Activated CD8-positive, alpha-beta memory T cell treated with anti-CD3 and anti-CD28 coated beads for 36 hours (primary cell): ENCODE data around the gene COX6B2. TPM values are rescaled to one million over a fixed set of nuclear protein-coding genes. Genes with fewer than 3 reads are reported as not detected.

Experiments used
- CTCF ChIA-PET: fragments of 350-600 bp; sonication (Branson Sonifier 250); formaldehyde crosslinking; loops from one replicate; lab custom pipeline; 2021; ENCODE audit warnings: antibody characterized with exemption; lab: Charles Lee
- POLR2A ChIA-PET: fragments of 350-600 bp; sonication (Branson Sonifier 250); formaldehyde crosslinking; loops from one replicate; lab custom pipeline; 2021; ENCODE audit warnings: antibody characterized with exemption; lab: Charles Lee
- total RNA-seq, 2 experiments: library from RNA; stranded (reverse); gene quantifications; one replicate each; pipeline ENCODE4 v1.2.3, GENCODE V29; 2021

The COX6B2 gene
- total RNA-seq, 2 experiments from 2014 or later: not detected

- ChIA-PET POLR2A (interaction anchor here (1.2 kb wide), 2 partner anchors 14 to 16 kb away, joined by 3 read pairs; partner anchors contain the start of gene TMEM238), CTCF (no interaction called here)
These were observed 14.4 kb upstream of the COX6B2 start for GRCh38 chr19:55368701-55369563.

GRCh38 chr19:55368106-55368505 lies 13.6 kb upstream of the COX6B2 start:
- ChIA-PET POLR2A (interaction anchor here (0.6 to 1.2 kb wide), 2 partner anchors 17 to 29 kb away, joined by 3 to 4 read pairs; partner anchors contain the start of gene TMEM238), CTCF (no interaction called here)

DNA sequence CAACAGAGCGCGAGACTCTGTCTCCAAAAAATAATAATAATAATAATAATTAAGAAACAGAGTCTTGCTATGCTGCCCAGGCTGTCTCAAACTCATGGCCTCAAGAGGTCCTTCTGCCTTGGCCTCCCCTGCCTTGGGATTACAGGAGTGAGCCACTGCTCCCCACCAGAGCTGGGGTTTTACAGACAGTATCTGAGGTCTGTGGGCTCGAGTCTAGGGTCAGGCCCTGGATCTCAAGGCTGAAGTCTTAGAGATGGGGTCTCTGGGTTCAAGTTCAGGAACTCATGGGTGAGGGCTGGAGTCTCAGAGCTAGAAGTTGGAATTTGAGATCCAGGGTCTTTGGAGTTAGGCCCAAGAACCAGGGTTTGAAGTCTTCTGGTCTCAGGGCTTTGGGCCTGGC lies 12.3 kb upstream of the COX6B2 start:
- ChIA-PET POLR2A (no interaction called here), CTCF (no interaction called here)

GRCh38 chr19:55365964-55366363 lies 11.4 kb upstream of the COX6B2 start:
- POLR2A ChIA-PET: no interaction called here
- CTCF ChIA-PET: no interaction called here

- CTCF ChIA-PET: no interaction called here
- POLR2A ChIA-PET: no interaction called here
These were observed 10.7 kb upstream of the COX6B2 start for GRCh38 chr19:55365245-55365644.

- ChIA-PET POLR2A (no interaction called here), CTCF (no interaction called here)
These were observed 8.6 kb upstream of the COX6B2 start, which contains the start of gene GARIN5B for GRCh38 chr19:55362990-55363716. TSS of gene GARIN5B (minus strand) at chr19:55363260. CDS start at chr19:55363066, 194 bp downstream.

DNA sequence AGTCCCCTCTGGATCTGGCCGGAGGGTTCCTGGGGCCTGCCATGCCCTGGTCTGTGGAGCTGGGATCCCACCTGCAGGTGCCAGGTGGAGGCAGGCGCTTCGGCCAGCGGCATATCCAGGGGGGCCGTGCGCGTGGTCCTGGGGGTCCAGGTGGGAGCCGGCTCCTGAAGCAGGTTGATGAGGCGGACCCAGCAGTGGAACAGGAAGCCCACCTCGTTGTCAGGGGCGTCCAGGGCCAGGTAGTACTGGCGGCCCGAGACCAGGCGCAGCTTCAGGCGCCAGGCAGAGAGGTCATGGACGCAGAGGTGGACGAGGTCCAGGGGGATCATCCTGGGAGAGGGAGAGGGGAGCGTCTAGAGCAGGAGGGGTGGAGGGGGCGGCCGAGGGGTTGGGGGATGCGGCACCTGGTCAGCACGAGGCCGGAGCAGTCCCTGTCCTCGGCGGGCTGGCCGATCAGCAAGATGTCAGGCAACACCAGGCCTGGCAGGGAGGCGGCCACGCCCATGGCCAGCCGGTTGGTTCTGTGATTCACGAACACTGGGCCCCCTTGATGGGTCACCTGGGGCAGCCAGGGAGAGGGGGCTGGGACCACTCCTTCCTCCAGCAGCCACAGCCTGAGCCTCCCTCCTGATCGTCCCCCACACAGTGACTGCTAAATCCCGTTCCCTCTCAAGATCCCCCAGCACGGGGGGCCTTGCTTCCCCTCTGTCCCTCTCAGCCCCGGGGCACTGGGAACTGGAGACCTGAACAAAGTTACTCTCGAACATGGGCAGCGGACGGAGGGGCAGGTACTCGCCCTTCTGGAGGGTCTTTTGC lies 7.9 kb upstream of the COX6B2 start:
- CTCF ChIA-PET: no interaction called here

GRCh38 chr19:55360902-55361301 lies 6.4 kb upstream of the COX6B2 start:
- ChIA-PET CTCF (interaction anchor here (0.7 kb wide), 1 partner anchor 59 kb away, joined by 3 read pairs; no protein-coding TSS in a partner anchor), POLR2A (no interaction called here)

More for the DNA sequence above, 7.9 kb upstream of the COX6B2 start:
- POLR2A ChIA-PET: no interaction called here

DNA sequence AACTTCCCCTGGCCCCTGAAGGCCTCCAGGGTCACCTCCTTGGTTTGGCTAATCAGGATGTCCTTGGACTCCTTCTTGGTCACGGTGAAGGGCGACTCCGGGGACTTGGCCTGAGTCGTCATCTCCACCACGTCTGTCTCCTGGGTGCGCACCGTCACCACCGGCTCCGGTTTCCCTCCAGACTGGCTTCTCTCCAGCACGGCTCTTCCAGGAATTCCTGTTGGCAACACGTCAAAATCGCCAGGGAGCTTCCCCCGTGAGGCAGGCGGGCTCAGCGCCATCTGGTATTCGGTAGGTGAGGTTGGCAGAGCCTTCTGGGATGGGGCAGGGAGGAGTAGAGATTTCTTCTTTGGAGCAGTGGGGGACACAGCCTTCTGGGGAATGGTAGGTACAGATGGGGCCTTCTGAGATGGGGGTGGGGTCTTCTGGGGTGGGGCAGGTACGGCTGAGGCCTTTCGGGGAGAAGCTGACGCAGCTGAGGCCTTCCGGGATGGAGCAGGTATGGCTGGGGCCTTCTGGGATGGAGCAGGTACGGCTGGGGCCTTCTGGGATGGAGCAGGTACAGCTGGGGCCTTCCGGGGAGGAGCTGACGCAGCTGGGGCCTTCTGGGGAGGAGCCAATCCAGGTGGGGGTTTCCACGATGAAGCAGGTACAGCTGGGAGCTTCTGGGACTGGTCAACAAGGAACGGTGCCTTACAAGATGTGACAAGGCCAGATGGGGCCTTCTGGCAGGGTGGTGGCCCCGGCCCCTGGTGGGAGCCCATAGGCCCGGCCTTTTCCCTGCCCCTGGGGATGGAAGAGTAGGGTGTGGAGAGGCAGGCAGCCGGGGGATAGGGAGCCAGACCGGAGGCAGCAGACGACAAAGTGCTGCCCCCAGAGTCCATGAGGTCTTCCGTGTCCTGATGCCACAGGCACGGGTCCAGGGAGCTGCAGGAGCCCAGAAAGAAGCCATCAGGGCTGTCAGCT lies 4.7 kb upstream of the COX6B2 start:
- ChIA-PET POLR2A (no interaction called here), CTCF (no interaction called here)

DNA sequence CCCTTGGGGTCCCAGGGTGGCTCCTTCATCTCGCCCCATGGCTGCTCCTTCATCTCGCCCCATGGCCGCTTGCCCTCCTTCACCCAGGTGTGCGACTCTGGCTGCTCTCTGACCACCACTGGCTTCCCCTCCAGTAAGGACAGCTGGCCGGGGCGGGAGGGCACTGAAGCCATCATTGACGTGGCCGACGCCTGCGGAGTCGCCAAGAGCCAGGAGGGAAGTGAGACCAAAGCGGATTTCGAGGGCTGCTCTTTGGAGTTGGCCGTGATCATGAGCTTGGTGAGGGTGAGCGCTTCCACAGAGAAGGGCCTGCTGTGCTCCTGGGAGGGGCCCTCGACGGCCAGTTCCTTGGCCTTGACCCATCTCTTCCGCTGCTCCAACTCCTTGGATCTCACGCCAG lies 4.0 kb upstream of the COX6B2 start:
- ChIA-PET POLR2A (no interaction called here), CTCF (no interaction called here)

DNA sequence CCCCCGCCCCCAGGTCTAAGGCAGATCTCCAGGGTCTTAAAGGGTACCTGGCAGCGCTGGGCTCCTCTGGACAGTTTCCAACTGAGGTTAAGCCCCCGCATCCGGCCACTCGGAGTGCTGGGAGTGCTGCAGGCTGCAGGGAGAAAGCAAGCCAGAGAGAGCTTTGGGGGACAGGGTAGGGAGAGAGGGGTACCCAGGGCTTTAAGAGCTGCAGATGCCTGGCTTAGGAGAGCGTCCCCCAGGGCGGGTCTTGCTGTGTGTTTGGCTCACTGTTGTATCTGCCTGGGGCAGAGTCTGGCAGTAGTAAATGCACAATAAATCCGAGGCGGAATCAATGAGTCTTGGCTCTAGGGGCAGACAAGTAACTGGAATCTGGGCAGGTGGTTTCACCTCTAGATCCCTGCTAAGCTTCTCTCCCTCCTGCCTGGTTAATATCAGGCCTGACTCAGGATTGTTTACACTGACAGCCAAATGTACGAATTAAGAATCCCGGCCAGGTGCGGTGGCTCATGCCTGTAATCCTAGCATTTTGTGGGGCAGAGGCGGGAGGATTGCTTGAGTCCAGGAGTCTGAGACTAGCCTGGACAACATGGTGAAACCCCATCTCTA lies 798 bp upstream of the COX6B2 start:
- POLR2A ChIA-PET: interaction anchor here (0.7 kb wide), 1 partner anchor 393 kb away, joined by 5 read pairs; no protein-coding TSS in a partner anchor
- CTCF ChIA-PET: interaction anchor here (1.1 kb wide), 1 partner anchor 16 kb away, joined by 3 read pairs; no protein-coding TSS in a partner anchor

DNA sequence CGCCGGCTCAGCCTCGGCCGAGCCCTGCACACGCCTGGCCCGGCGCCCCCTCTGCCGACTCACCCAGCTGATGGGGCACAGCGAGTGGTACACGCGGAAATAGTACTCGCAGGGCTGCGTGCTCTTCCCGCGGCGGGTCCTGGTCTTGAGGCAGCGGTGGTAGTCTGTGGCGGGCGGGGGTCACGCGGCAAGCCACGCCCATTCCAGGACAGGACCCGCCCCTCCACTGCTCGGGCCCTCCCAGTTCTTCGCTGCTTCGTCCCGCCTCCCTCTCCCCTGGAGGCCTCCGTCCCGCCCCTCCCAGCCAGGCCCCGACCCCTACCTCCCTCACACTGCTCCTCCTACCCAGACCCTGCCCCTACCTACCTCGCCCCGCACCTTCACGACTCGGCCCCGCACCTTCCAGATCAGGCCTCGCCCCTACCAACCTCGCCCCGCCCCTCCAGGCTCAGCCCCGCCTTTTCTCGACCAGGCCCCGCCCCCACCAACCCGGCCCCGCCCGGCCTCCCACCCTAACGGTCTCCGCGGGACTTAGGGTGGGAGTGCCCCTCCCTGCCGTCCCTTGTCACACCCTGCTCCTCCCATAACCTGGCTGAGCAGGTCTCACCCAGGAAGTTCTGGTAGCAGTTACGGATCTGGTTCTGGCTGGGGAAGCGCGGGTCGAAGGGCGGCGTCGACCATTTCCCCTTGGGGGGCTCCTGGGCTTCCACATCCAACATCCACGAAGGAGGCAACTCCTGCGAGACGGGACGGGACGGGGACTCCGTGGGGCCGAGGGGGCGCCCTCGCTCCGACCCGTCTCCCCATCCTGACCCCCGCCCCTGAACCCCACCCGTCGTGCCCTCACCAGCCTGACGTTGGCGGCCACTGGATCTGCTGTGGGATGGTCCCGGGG lies 469 bp downstream of the COX6B2 start:
- CTCF ChIA-PET: no interaction called here
- POLR2A ChIA-PET: no interaction called here

GRCh38 chr19:55353356-55353802 lies 1.1 kb downstream of the COX6B2 start:
- ChIA-PET CTCF (interaction anchor here (0.9 to 1.4 kb wide), 2 partner anchors 22 to 52 kb away, joined by 3 to 6 read pairs; no protein-coding TSS in a partner anchor), POLR2A (no interaction called here)

GRCh38 chr19:55352549-55353145 lies 1.9 kb downstream of the COX6B2 start:
- POLR2A ChIA-PET: no interaction called here
- CTCF ChIA-PET: interaction anchor here (0.9 to 1.4 kb wide), 3 partner anchors 22 to 51 kb away, joined by 3 to 6 read pairs (median 3); partner anchors contain the start of gene TMEM238

DNA sequence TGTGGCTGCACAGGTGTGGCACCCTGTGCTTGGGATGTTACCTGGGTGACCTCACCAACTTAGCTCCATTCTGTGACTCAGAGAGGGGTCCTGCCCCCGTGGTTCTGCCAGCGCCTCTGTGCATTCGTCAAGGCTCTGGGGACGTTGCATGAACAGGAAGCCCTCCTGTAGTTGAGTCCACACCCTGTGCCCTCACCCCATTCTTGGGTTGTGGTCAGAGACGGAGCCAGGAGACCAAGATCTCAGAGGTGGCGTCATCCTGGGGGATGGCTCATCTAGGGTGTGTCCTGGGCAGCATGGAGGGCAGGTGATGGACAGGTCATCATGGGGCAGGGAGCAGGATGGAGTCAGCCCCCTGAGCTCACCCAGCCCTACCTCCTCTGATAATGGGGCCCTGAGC lies 2.5 kb downstream of the COX6B2 start:
- CTCF ChIA-PET: interaction anchor here (1.1 to 1.4 kb wide), 2 partner anchors 32 to 51 kb away, joined by 3 to 6 read pairs; partner anchors contain the start of gene TMEM238
- POLR2A ChIA-PET: no interaction called here
